Ascending aorta (tissue), 2 donors: ENCODE data around the gene REV3L. TPM values are rescaled to one million over a fixed set of nuclear protein-coding genes. Genes with fewer than 3 reads are reported as not detected.
"Not testable (repeated sequence)": the region's sequence is repeated elsewhere in the genome, so short reads cannot be mapped to it uniquely, and the experiment has no call there.

Experiments
- DNase-seq, 2 donors: peaks; one replicate each; pipeline ENCODE4 v3.0.0-alpha.2; 2019; ENCODE audit warnings: low spot score in 2 of 2
- H3K27ac ChIP-seq, 2 donors: fragments of 200-600 bp; sonication (generic); one replicate each; pipeline ENCODE4 v1.5.1; 2016 to 2017; ENCODE audit warnings: mild to moderate bottlenecking in 1 of 2
- H3K27me3 ChIP-seq: fragments of 200-600 bp; sonication (generic); one replicate; pipeline ENCODE4 v1.5.1; 2017
- H3K36me3 ChIP-seq, 2 donors: fragments of 200-600 bp; sonication (generic); one replicate each; pipeline ENCODE4 v1.5.1; 2016
- H3K4me1 ChIP-seq, 2 donors: fragments of 200-600 bp; sonication (generic); one replicate each; pipeline ENCODE4 v1.5.1; 2016 to 2017; ENCODE audit warnings: mild to moderate bottlenecking in 1 of 2
- H3K4me3 ChIP-seq, 2 donors: fragments of 200-600 bp; sonication (generic); one replicate each; pipeline ENCODE4 v1.5.1; 2016 to 2017; ENCODE audit warnings: mild to moderate bottlenecking in 1 of 2
- H3K9me3 ChIP-seq, 2 donors: fragments of 200-600 bp; sonication (generic); one replicate each; pipeline ENCODE4 v1.5.1; 2016
- intact Hi-C: fragments of 100-400 bp; cut with DNase I; formaldehyde crosslinking; loops from one replicate; pipeline ENCODE4 v1.15.1; 2023
- total RNA-seq: library from RNA; depleted of rRNA; stranded (reverse); fragments of >200 nt; gene quantifications from one replicate; pipeline ENCODE4 v1.1.0, GENCODE V29; 2016
- TF ChIP-seq, protein P1 (sequence below), 3 experiments: fragments of 200-600 bp in 2 of 3; fragments of 450-650 bp in 1 of 3; sonication (generic) in 2 of 3; IDR thresholded peaks; one replicate each; pipeline ENCODE4 v1.5.1; 2016 to 2019; ENCODE audit warnings: antibody characterized with exemption in 3 of 3, mild to moderate bottlenecking in 1 of 3, moderate library complexity in 1 of 3

REV3L gene
- total RNA-seq, 1 donor from 2014 or later = 91.5 TPM

DNA sequence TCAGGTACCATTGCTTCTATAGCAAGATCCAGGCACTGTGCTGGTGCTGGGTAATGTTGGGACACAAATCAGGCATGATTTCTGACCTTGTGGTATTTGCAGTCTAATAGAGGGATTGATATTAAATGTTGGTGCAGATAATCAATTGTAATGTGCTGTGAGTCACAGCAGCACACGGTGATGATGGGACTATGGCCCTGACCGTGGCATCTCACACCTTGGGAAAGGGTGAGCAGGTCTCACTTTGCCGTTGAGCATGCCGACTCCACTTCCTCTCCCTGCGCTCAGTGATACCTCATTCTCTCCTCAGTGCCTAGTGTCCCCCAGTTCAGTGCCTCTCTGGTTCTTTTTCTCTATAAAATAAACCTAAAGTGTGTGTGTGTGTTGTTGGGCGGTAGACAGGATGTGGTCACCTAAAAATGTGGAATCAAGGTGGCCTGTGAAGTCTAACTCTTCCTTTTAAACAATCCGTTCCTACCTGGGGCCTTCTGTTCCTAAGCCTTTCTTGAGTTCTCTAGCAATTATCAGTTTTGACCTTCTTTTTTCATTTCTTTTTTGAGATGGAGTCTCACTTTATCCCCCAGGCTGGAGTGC lies 188.5 kb downstream of the REV3L start:
- no peak for DNase-seq
- intact Hi-C loops = no loop called here
- no peaks in the 10 kb centered on the region for H3K27me3 ChIP-seq
- no peak overlapping the region for H3K27ac ChIP-seq
- H3K4me3 ChIP-seq = no peak overlapping the region
- TF ChIP-seq, protein P1, sequence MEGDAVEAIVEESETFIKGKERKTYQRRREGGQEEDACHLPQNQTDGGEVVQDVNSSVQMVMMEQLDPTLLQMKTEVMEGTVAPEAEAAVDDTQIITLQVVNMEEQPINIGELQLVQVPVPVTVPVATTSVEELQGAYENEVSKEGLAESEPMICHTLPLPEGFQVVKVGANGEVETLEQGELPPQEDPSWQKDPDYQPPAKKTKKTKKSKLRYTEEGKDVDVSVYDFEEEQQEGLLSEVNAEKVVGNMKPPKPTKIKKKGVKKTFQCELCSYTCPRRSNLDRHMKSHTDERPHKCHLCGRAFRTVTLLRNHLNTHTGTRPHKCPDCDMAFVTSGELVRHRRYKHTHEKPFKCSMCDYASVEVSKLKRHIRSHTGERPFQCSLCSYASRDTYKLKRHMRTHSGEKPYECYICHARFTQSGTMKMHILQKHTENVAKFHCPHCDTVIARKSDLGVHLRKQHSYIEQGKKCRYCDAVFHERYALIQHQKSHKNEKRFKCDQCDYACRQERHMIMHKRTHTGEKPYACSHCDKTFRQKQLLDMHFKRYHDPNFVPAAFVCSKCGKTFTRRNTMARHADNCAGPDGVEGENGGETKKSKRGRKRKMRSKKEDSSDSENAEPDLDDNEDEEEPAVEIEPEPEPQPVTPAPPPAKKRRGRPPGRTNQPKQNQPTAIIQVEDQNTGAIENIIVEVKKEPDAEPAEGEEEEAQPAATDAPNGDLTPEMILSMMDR (IDR thresholded peaks at IDR 0.05) = no peak
- H3K36me3 ChIP-seq = no peaks in the 10 kb centered on the region
- H3K4me1 ChIP-seq = no peaks in the 10 kb centered on the region
- no peaks in the 10 kb centered on the region for H3K9me3 ChIP-seq

DNA sequence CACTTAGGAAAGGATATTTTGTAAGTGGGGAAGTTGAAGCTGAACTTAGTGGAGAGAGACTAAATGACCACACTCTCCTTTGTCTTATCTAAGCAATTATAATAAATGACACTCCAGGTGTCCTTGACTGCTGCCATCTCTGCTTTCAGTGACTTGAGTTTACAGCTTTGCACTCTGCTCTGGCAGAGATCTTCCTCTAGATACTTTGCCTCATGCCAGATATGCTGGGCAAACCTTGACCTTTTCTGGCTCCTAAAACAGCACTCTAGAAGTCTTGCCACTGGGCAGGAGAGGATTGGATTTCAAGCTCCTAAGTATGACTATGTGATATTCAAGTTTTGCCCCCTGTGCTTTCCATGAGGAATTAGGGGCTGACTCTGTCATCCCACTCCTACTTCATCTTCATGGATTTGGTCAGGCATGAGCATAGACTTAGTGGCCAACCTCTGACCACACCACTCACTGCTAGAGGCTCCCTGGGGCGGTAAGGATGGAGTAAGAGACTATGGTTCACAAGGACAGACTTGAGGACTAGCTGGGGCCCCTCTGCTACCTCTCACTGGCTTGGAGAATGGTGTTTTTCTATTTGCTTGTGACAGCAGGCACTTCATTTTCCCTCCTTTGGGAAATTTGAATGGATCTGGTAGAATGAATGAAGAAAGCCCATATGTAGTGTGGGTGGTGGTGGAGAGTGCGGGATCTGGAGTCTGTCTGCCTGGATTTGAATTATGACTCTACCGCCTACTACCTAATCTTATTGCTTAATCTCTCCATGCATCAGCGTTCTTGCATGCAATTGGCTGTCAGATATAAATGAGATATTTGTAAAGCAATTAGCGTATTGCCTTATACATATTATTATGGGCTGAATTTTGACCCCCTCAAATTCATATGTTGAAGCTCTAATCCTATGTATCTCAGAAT lies 191.4 kb downstream of the REV3L start:
- Histone ChIP-seq H3K4me3 (no peak overlapping the region), H3K4me1 (no peaks in the 10 kb centered on the region), H3K27ac (no peak overlapping the region), H3K27me3 (no peaks in the 10 kb centered on the region), H3K9me3 (no peaks in the 10 kb centered on the region), H3K36me3 (no peaks in the 10 kb centered on the region)
- intact Hi-C loops = no loop called here
- no peak for DNase-seq
- TF ChIP-seq, protein P1 (IDR thresholded peaks at IDR 0.05) = no peak

DNA sequence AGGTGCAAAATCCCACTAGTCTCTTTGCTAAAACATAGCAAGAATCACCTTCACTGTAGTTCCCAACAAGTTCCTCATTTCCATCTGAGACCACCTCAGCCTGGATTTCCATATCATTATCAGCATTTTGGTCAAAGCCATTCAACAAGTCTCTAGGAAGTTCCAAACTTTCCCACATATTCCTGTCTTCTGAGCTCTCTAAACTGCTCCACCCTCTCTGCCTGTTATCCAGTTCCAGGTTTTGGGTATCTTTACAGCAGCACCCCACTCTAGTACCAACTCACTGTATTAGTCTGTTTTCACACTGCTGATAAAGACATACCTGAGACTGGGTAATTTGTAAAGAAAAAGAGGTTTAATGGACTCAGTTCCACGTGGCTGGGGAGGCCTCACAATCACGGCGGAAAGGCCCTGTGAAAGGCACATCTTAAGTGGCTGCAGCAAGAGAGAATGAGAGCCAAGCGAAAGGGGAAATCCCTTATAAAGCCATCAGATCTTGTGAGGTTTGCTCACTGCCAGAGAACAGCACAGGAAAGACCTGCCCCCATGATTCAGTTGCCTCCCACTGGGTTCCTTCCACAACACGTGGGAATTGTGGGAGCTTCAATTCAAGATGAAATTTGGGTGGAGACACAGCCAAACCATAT lies 192.2 kb downstream of the REV3L start:
- intact Hi-C loops = not testable (repeated sequence)

DNA sequence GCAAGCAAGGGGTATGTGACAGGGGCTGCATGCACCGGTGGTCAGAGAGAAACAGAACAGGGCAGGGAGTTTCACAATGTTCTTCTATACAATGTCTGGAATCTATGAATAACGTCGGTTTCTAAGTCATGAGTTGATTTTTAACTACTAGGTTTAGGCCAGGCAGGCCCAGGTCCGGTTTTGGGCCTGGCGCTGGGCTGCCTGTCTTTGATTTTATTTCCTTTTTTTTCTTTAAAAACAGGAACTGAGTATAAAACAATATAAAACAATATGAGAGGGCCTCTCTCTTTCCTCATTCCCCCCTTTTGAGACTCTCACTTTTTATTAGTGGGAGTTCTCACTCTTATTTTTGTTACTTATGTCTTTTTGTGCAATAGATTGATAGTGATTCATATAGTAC lies 198.7 kb downstream of the REV3L start:
- H3K4me3 ChIP-seq, H3K27ac ChIP-seq, H3K9me3 ChIP-seq, intact Hi-C loops, H3K27me3 ChIP-seq, DNase-seq, H3K4me1 ChIP-seq: not testable (repeated sequence)
- peaks cover 3 to 12% of the 10 kb centered on the region in 2 donors for H3K36me3 ChIP-seq

More for the DNA sequence above, 192.2 kb downstream of the REV3L start:
- H3K4me1 ChIP-seq, H3K27me3 ChIP-seq, H3K27ac ChIP-seq, H3K36me3 ChIP-seq, H3K4me3 ChIP-seq, DNase-seq, H3K9me3 ChIP-seq: not testable (repeated sequence)

DNA sequence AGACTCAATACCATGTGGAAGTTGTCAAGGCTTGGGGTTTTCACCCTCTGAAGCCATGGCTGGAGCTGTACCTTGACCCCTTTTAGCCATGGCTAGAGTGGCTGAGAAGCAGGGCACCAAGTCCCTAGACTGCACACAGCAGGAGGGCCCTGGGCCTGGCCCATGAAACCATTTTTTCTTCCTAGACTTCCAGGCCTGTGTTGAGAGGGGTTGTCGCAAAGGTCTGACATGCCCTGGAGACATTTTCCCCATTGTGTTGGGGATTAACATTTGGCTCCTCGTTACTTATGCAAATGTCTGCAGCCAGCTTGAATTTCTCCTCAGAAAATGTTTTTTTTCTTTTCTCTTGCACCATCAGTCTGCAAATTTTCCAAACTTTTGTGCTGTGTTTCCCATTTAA lies 199.3 kb downstream of the REV3L start:
- Histone ChIP-seq H3K36me3 (peaks cover 6 to 18% of the 10 kb centered on the region in 2 donors), H3K27me3 (no peaks in the 10 kb centered on the region), H3K4me3 (no peak overlapping the region), H3K4me1 (no peaks in the 10 kb centered on the region), H3K9me3 (no peaks in the 10 kb centered on the region), H3K27ac (no peak overlapping the region)
- intact Hi-C loops = no loop called here
- TF ChIP-seq, protein P1 (IDR thresholded peaks at IDR 0.05) = no peak
- no peak for DNase-seq

DNA sequence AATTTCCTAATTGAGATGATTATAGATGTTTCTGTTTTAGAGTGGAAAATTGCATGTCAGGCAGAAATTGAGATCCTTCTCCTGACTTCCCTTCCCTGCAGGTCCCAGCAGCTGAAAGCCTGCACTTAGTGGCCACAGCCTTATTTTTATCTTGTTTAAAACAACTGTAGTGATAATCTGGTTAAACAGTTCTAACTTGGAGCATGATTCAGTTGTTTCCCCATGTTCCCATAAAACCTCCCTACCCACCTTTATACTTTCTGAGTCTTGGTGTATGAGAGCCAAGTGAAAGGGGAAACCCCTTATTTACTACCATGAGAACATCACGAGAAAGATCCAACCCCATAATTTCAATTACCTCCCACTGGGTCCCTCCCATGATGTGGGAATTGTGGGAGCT lies 200.5 kb downstream of the REV3L start:
- Histone ChIP-seq H3K4me3 (no peak overlapping the region), H3K27ac (no peak overlapping the region), H3K27me3 (no peaks in the 10 kb centered on the region), H3K9me3 (no peaks in the 10 kb centered on the region), H3K4me1 (no peaks in the 10 kb centered on the region), H3K36me3 (peaks cover 16 to 30% of the 10 kb centered on the region in 2 donors)
- intact Hi-C loops = no loop called here
- no peak for DNase-seq
- TF ChIP-seq, protein P1 (IDR thresholded peaks at IDR 0.05) = no peak
